VCaP (cell line): Measurements from ENCODE around the gene OR5W2.

Source experiments
- H3K27ac ChIP-seq: fragments of 450-650 bp; 2 replicates; pipeline ENCODE4 v1.5.1; 2017
- TF ChIP-seq, protein P1 (sequence below): fragments of 450-650 bp; conservative IDR thresholded peaks from 2 replicates; pipeline ENCODE4 v1.5.1; 2017; ENCODE audit warnings: mild to moderate bottlenecking, moderate library complexity

OR5W2 gene

GRCh38 chr11:55914482-55914881 is at the start of gene OR5W2:
TSS of gene OR5W2 (minus strand) at chr11:55914582. CDS start at chr11:55914582, 0 bp downstream.
- TF ChIP-seq, protein P1, sequence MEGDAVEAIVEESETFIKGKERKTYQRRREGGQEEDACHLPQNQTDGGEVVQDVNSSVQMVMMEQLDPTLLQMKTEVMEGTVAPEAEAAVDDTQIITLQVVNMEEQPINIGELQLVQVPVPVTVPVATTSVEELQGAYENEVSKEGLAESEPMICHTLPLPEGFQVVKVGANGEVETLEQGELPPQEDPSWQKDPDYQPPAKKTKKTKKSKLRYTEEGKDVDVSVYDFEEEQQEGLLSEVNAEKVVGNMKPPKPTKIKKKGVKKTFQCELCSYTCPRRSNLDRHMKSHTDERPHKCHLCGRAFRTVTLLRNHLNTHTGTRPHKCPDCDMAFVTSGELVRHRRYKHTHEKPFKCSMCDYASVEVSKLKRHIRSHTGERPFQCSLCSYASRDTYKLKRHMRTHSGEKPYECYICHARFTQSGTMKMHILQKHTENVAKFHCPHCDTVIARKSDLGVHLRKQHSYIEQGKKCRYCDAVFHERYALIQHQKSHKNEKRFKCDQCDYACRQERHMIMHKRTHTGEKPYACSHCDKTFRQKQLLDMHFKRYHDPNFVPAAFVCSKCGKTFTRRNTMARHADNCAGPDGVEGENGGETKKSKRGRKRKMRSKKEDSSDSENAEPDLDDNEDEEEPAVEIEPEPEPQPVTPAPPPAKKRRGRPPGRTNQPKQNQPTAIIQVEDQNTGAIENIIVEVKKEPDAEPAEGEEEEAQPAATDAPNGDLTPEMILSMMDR = no peak
- no peak within 1 kb of the TSS for H3K27ac ChIP-seq

GRCh38 chr11:55956521-55956920 is 42.1 kb upstream of the OR5W2 start:
- H3K27ac ChIP-seq = no peak overlapping the region
- TF ChIP-seq, protein P1 = no peak

GRCh38 chr11:55949330-55949729 is 34.9 kb upstream of the OR5W2 start:
- H3K27ac ChIP-seq = no peak overlapping the region
- TF ChIP-seq, protein P1 = no peak

DNA sequence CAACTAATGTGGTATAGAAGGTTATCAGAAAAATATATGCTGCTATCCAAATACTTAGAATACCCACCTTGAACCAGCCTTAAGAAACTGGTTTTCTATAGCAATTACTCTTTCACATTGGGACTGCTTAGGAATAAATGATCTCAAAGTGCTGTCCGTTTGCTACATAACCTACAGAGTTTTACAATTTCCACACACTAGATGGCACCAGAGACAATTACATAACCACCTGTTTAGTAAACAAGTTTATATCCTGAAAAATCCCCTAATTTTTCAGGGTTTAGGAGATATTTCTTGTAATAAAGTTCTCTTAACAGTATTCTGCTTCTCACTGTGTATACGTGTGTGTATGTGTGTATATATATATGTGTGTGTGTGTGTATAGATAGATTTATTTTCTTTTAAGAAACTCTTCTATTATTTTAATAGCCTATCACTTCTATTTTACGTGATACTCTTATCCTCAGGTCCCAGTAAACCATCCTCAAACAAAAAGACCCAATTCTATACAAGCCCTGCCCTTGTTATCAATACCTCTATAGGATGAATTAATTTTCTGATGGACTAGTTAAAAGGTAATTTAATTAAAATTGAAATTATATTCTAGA is 28.5 kb upstream of the OR5W2 start:
- H3K27ac ChIP-seq = no peak overlapping the region
- TF ChIP-seq, protein P1 = peak; percentile 78

DNA sequence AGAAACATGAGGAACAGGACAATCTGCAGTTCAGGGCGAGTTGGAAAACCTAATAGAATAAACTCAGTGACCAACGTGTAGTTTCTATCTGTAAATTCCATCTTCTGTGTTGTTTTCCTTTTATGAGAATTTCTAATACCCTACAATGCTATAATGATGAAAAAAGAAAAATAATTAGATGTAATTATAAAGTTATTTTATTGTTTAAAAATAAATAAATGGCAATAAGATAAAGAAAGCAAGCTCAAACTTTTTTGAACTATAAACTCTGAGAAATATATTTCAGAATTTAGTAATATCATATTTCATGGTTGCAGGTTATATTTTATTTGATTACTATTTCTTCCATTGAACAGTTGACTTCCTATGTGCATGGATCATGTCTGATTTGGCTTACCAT is 21.9 kb upstream of the OR5W2 start, which contains the start of gene OR5I1:
Gene OR5I1, minus strand, starts transcription at position 101 of the 400 bp plus-strand sequence. Its CDS starts 0 bp downstream, at position 101.
- TF ChIP-seq, protein P1 = no peak
- H3K27ac ChIP-seq = no peak within 1 kb of the TSS

DNA sequence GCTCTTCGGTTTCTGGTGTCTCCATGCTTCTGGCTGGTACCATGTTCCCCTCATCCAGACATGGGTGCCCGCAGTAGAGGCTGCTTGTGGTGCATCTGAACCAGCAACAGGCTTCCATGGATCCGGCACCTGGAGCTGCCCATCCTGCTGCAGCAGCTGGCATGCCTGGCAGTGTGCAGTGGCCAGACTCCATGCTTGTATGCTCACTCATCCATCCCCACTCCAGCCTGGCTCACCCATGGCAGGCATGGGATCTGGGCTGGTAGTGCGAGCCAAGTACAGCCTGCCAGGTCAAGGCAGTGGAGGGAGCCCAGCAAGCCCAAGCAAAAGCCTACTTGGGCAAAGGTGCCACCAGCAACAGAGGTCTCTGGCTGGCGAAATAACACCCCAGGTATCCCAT is 6.2 kb upstream of the OR5W2 start:
- H3K27ac ChIP-seq = no peak overlapping the region
- TF ChIP-seq, protein P1 = no peak

DNA sequence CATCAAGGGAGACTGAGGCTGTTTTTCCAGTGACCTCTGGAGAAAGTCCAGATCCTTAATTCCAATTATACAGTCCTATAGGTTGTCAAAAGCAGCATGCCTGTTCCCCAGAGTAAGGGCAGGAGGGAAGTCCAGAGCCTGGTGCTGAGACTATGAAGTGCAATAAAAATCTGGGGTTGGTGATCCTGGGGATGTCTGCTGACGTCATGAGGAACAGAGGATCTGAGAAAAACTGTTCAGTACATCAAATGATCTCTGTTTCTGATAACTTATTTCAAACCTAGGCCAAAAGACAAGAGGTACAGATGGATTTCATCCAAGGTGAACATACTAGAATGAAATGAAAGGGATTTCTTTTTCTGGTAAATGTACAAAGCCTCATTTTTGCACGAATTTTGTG is 12.1 kb downstream of the OR5W2 start:
- no peak overlapping the region for H3K27ac ChIP-seq
- TF ChIP-seq, protein P1 = no peak
